B cell (primary cell): ENCODE data around the gene CDH5.

Experiments
- CTCF ChIP-seq: fragments of 200-600 bp; IDR thresholded peaks from one replicate; pipeline ENCODE4 v1.8.0; 2022; ENCODE audit warnings: antibody characterized with exemption, mild to moderate bottlenecking
- EZH2 ChIP-seq: IDR thresholded peaks from 2 replicates; pipeline ENCODE4 v1.6.1; 2012; ENCODE audit warnings: borderline replicate concordance, low read depth, mild to moderate bottlenecking, moderate library complexity, low read length; ENCODE audit not compliant: insufficient read depth, poor library complexity, severe bottlenecking

- TF ChIP-seq CTCF (no peak), EZH2 (no peak)
Measured at GRCh38 chr16:66402591-66403230, 36.2 kb downstream of the CDH5 start.
